Measurements from ENCODE around the gene PRDX3.

GRCh38 chr10:119227825-119228224 lies 49.2 kb upstream of the PRDX3 start:
- no peak for TF ChIP-seq CTCF (IDR thresholded peaks at IDR 0.05)
- no peak for TF ChIP-seq POLR2A (IDR thresholded peaks at IDR 0.05)
